Measurements from ENCODE around the gene RBM6. TPM values are rescaled to one million over a fixed set of nuclear protein-coding genes. Genes with fewer than 3 reads are reported as not detected.

RBM6 gene
- total RNA-seq, 1 donor from 2014 or later = 101 TPM

- peak overlapping the region; percentile 81 for H3K27ac ChIP-seq
- peaks cover 49% of the 10 kb centered on the region for H3K4me1 ChIP-seq
- no peak overlapping the region for H3K4me3 ChIP-seq
- no peaks in the 10 kb centered on the region for H3K9me3 ChIP-seq
- DNase-seq = no peak
- no peak for ATAC-seq
- no peaks in the 10 kb centered on the region for H3K27me3 ChIP-seq (ENCODE audit: low read depth)
- peak; percentile 20 for TF ChIP-seq CTCF (IDR thresholded peaks at IDR 0.05)
- intact Hi-C loops (cut with DNase I) = no loop called here
- H3K36me3 ChIP-seq = peaks cover 37% of the 10 kb centered on the region
These were observed 40.1 kb upstream of the RBM6 start for GRCh38 chr3:49899815-49900214.

- peaks cover 55% of the 10 kb centered on the region for H3K4me1 ChIP-seq
- peak; percentile 80 to 84 for ATAC-seq
- intact Hi-C loops (cut with DNase I) = no loop called here
These were observed 39.3 kb upstream of the RBM6 start for GRCh38 chr3:49900491-49901153.

GRCh38 chr3:49901366-49902339 lies 38.3 kb upstream of the RBM6 start:
- Histone ChIP-seq H3K36me3 (peaks cover 23% of the 10 kb centered on the region), H3K27me3 (ENCODE audit: low read depth) (no peaks in the 10 kb centered on the region), H3K4me1 (peaks cover 66% of the 10 kb centered on the region), H3K4me3 (peak overlapping the region; percentile 19), H3K9me3 (no peaks in the 10 kb centered on the region), H3K27ac (peak overlapping the region; percentile 81)
- no peak for TF ChIP-seq CTCF (IDR thresholded peaks at IDR 0.05)
- intact Hi-C loops (cut with DNase I) = no loop called here
- ATAC-seq (no peak), DNase-seq (no peak)

More at GRCh38 chr3:49900491-49901153, 39.3 kb upstream of the RBM6 start:
- peaks cover 32% of the 10 kb centered on the region for H3K36me3 ChIP-seq
- TF ChIP-seq CTCF (IDR thresholded peaks at IDR 0.05) = no peak
- H3K9me3 ChIP-seq = no peaks in the 10 kb centered on the region
- H3K4me3 ChIP-seq = peak overlapping the region; percentile 19
- H3K27me3 ChIP-seq (ENCODE audit: low read depth) = no peaks in the 10 kb centered on the region
- peak overlapping the region; percentile 81 for H3K27ac ChIP-seq
- peak; percentile 86 for DNase-seq

- Histone ChIP-seq H3K4me1 (peaks cover 67% of the 10 kb centered on the region), H3K27me3 (ENCODE audit: low read depth) (no peaks in the 10 kb centered on the region), H3K36me3 (peaks cover 12% of the 10 kb centered on the region), H3K27ac (peak overlapping the region; percentile 81), H3K9me3 (no peaks in the 10 kb centered on the region), H3K4me3 (peak overlapping the region; percentile 63)
- intact Hi-C loops (cut with DNase I) = no loop called here
- TF ChIP-seq CTCF (IDR thresholded peaks at IDR 0.05) = no peak
- DNase-seq (no peak), ATAC-seq (no peak)
These were observed 37.2 kb upstream of the RBM6 start for GRCh38 chr3:49902511-49903345.
